ENCODE results near the gene PTRH1. TPM values are rescaled to one million over a fixed set of nuclear protein-coding genes. Genes with fewer than 3 reads are reported as not detected.

Gene PTRH1
- total RNA-seq, 1 donor from 2014 or later, result 13.3 TPM

DNA sequence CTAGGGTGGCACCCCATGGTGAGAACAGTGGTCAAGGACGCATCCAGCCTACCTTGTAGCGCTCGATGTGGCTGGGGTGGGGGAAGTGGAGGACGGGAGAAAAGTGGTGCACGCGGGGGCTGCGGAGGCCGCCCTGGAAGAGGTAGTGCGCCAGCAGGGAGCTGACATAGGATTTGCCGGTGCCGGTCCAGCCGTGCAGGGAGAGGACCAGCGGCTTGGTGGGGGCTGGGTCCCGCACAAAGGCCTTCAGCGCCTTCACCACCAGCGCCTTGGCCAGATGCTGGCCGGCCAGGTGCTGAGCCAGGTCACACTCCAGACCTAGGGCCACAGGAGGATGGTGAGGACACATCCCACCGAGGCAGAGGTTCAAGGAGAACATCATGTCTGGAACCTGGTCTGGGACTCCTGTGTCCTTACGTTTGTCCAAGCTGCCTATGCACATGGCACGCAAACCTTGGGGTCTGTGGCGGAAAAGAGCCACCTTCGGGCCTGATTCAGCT is 18.8 kb upstream of the PTRH1 start:
- peak overlapping the region; percentile 63 for H3K27ac Mint-ChIP-seq (ENCODE audit: unreplicated experiment)
- no peaks in the 10 kb centered on the region for H3K27me3 Mint-ChIP-seq (ENCODE audit: low read depth)
- peaks cover 15% of the 10 kb centered on the region for H3K4me1 Mint-ChIP-seq (ENCODE audit: low read depth)
- H3K9me3 Mint-ChIP-seq (ENCODE audit: low read depth), result no peaks in the 10 kb centered on the region
- peak overlapping the region; percentile 73 for H3K4me3 Mint-ChIP-seq (ENCODE audit: unreplicated experiment)
- H3K36me3 Mint-ChIP-seq (ENCODE audit: low read depth), result peaks cover 5% of the 10 kb centered on the region
- TF ChIP-seq, protein P1, sequence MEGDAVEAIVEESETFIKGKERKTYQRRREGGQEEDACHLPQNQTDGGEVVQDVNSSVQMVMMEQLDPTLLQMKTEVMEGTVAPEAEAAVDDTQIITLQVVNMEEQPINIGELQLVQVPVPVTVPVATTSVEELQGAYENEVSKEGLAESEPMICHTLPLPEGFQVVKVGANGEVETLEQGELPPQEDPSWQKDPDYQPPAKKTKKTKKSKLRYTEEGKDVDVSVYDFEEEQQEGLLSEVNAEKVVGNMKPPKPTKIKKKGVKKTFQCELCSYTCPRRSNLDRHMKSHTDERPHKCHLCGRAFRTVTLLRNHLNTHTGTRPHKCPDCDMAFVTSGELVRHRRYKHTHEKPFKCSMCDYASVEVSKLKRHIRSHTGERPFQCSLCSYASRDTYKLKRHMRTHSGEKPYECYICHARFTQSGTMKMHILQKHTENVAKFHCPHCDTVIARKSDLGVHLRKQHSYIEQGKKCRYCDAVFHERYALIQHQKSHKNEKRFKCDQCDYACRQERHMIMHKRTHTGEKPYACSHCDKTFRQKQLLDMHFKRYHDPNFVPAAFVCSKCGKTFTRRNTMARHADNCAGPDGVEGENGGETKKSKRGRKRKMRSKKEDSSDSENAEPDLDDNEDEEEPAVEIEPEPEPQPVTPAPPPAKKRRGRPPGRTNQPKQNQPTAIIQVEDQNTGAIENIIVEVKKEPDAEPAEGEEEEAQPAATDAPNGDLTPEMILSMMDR (IDR thresholded peaks at IDR 0.05), result peak; percentile 91
- no peak for DNase-seq (ENCODE audit: low spot score)

DNA sequence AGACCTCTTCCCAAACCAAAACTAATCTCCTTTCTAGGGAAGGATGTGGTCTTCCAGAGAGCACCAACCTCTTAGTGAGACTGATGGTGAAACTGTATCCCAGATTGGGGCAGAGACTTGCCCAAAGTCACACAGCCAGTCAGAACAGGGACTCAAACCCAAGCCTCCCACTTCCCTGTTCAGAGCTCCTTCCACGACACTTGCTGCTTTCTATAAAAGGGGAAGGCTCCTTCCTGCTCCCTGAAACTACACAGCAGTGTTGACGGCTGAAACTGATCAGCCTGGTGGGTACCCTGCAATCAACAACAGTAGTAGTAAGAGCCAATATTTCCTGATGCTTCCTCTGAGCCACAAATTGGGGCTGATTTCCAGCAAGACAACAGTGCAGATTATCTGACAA is 18.2 kb upstream of the PTRH1 start:
- Mint-ChIP-seq H3K4me3 (ENCODE audit: unreplicated experiment) (peak overlapping the region; percentile 23), H3K27me3 (ENCODE audit: low read depth) (no peaks in the 10 kb centered on the region), H3K9me3 (ENCODE audit: low read depth) (no peaks in the 10 kb centered on the region), H3K4me1 (ENCODE audit: low read depth) (peaks cover 15% of the 10 kb centered on the region), H3K36me3 (ENCODE audit: low read depth) (peaks cover 5% of the 10 kb centered on the region), H3K27ac (ENCODE audit: unreplicated experiment) (peak overlapping the region; percentile 12)
- no peak for DNase-seq (ENCODE audit: low spot score)
- TF ChIP-seq, protein P1 (IDR thresholded peaks at IDR 0.05), result no peak

DNA sequence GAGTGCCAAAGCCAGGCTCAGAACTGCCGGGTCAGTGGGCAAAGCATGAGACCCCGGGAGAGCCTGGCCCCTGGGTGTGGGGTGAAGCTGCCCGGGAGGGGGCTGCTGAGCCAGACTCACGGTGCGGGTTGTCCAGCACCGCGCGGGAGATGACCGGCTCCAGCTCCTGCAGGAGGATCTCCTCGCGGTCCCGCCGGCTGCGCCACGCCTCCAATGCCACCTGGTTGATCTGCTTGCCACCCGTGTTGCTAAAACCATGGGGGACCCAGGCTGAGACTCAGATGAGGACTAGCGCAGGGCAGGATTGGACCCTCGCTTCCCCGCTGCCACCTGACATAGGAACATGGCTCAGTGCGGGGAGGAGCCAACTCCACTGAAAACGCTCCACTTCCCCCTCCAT is 17.0 kb upstream of the PTRH1 start:
- DNase-seq (ENCODE audit: low spot score), result no peak
- H3K4me1 Mint-ChIP-seq (ENCODE audit: low read depth), result peaks cover 15% of the 10 kb centered on the region
- H3K9me3 Mint-ChIP-seq (ENCODE audit: low read depth), result no peaks in the 10 kb centered on the region
- H3K27me3 Mint-ChIP-seq (ENCODE audit: low read depth), result no peaks in the 10 kb centered on the region
- H3K27ac Mint-ChIP-seq (ENCODE audit: unreplicated experiment), result no peak overlapping the region
- TF ChIP-seq, protein P1 (IDR thresholded peaks at IDR 0.05), result no peak
- no peak overlapping the region for H3K4me3 Mint-ChIP-seq (ENCODE audit: unreplicated experiment)
- H3K36me3 Mint-ChIP-seq (ENCODE audit: low read depth), result peaks cover 5% of the 10 kb centered on the region

DNA sequence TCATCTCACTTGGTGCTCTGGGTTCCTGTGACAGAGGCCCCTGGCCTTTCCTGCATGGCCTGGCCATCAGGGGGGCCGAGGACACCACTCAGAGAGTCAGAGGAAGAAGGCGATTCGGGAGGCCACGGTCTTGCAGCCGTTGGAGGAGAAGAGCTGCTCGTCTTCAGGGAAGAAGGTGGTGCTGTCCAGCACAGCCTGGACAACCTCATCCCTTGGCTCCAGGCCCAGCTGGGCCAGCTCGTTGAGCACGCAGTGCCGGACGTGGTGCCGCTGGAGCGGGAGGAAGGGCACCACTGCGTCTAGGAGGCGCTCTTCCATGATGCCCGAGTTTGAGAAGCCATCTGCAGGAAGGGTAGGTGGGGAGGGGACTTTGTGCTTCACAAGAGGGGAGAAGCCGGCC is 16.5 kb upstream of the PTRH1 start:
- H3K4me3 Mint-ChIP-seq (ENCODE audit: unreplicated experiment), result no peak overlapping the region
- TF ChIP-seq, protein P1 (IDR thresholded peaks at IDR 0.05), result no peak

DNA sequence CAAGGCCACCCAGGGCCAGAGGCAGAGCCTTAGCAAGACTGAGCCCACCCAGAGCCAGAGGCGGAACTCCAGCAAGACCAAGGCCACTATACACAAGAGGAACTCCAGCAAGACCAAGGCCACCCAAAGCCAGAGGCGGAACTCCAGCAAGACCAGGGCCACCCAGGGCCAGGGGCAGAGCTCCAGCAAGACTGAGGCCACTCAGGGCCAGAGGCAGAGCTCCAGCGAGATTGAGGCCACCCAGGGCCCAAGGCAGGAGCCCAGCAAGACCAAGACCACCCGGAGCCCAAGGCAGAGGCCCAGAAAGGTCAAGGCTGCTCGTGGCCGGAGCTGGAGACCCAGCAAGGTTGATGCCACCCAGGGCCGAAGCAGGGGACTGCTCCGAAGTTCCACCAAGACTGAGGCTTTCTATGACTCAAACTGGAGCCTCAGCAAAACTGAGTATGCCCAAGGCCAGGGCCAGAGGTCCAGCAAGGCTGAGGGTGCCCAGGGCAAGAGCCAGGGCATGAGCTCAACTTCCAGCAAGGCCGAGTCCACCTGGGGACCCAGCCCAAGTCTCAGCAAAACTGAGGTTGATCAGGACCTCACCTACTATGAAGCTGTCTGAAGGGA is 15.4 kb upstream of the PTRH1 start:
- DNase-seq (ENCODE audit: low spot score), result no peak
- Mint-ChIP-seq H3K27me3 (ENCODE audit: low read depth) (no peaks in the 10 kb centered on the region), H3K4me1 (ENCODE audit: low read depth) (peaks cover 15% of the 10 kb centered on the region), H3K27ac (ENCODE audit: unreplicated experiment) (no peak overlapping the region), H3K36me3 (ENCODE audit: low read depth) (peaks cover 5% of the 10 kb centered on the region), H3K4me3 (ENCODE audit: unreplicated experiment) (no peak overlapping the region), H3K9me3 (ENCODE audit: low read depth) (no peaks in the 10 kb centered on the region)
- TF ChIP-seq, protein P1 (IDR thresholded peaks at IDR 0.05), result no peak

More for the DNA sequence above, 16.5 kb upstream of the PTRH1 start:
- H3K27ac Mint-ChIP-seq (ENCODE audit: unreplicated experiment), result no peak overlapping the region
- no peaks in the 10 kb centered on the region for H3K9me3 Mint-ChIP-seq (ENCODE audit: low read depth)
- H3K4me1 Mint-ChIP-seq (ENCODE audit: low read depth), result peaks cover 15% of the 10 kb centered on the region
- DNase-seq (ENCODE audit: low spot score), result no peak
- H3K36me3 Mint-ChIP-seq (ENCODE audit: low read depth), result peaks cover 5% of the 10 kb centered on the region
- no peaks in the 10 kb centered on the region for H3K27me3 Mint-ChIP-seq (ENCODE audit: low read depth)

Measured in chondrocyte (in vitro differentiated cells).